ENCODE results near the gene SDHAF2.
"Not testable (repeated sequence)": the region's sequence is repeated elsewhere in the genome, so short reads cannot be mapped to it uniquely, and the experiment has no call there.

The SDHAF2 gene

DNA sequence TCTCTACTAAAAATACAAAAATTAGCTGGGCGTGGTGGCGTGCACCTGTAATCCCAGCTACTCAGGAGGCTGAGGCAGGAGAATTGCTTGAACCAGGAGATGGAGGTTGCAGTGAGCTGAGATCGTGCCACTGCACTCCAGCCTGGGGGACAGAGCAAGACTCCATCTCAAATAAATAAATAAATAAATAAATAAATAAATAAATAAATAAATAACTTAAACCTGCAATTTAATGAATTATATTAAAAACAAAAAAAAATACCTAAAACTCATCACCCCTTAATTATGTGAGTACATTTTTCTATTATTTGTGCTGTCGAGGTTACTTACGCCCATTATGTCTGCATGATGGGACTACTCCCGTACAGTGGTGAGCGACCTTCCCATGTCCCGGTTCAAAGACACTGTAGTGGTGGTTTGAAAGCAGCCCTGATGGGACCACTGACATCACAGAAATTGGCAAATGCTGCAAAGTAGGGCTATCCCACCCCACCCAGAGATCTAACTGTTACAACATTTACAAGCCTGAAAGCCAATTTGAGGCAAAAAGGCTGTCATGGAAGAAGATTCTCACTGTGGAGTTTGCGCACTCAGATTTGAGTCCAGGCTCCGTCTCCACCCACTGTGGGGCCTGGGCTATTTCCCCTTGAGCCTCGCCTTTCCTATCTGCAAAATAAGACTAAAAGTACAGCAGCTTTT lies 49.6 kb downstream of the SDHAF2 start:
- not testable (repeated sequence) for DNase-seq

- no peak for DNase-seq
These were observed 50.5 kb downstream of the SDHAF2 start for GRCh38 chr11:61480261-61480993.

- peak; percentile 90 for DNase-seq
These were observed 51.0 kb downstream of the SDHAF2 start for GRCh38 chr11:61480994-61481335.

DNA sequence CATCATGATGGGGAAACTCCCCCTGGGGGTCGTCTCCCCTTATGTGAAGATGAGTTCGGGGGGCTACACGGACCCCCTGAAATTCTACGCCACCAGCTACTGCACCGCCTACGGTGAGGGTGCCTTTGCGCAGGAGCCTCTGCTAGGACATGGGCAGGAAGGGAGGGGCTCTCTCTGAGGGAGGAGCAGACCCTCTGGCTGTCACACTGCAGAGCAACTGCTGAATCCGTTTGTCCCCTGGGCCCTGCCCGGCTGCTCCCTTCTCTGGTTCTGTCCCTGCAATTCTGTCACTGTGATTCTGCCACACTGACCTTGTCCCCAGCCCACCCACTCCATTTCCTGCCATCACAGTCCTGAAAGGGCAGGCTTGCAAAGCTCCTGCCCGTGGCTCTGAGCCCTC lies 51.9 kb downstream of the SDHAF2 start:
- DNase-seq = no peak

- DNase-seq = no peak
These were observed 52.6 kb downstream of the SDHAF2 start for GRCh38 chr11:61482513-61482912.

GRCh38 chr11:61484541-61484940 lies 54.6 kb downstream of the SDHAF2 start:
- DNase-seq = no peak

- DNase-seq = no peak
These were observed 55.2 kb downstream of the SDHAF2 start for GRCh38 chr11:61485080-61485479.

- DNase-seq = no peak
These were observed 56.2 kb downstream of the SDHAF2 start for GRCh38 chr11:61486011-61486620.

DNA sequence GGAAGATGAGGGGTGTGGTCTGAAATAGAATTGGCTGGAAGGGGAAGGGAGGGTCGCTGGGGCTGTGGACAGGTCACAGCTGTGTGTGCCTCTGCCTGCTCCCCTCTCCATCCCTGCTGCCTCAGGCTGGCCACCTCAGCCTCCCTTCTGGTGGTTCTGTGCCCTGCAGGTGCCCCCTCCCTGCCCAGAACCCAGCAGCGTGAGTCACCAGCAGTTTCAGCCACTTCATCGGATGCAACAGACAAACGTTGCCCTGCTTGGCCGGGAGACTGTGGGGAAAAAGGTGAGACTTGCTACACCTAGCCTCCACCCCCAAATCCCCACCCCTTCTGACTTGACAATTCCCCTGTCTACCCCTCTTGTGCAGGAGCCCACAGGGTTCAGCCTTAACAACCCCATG lies 56.9 kb downstream of the SDHAF2 start:
- no peak for DNase-seq

DNA sequence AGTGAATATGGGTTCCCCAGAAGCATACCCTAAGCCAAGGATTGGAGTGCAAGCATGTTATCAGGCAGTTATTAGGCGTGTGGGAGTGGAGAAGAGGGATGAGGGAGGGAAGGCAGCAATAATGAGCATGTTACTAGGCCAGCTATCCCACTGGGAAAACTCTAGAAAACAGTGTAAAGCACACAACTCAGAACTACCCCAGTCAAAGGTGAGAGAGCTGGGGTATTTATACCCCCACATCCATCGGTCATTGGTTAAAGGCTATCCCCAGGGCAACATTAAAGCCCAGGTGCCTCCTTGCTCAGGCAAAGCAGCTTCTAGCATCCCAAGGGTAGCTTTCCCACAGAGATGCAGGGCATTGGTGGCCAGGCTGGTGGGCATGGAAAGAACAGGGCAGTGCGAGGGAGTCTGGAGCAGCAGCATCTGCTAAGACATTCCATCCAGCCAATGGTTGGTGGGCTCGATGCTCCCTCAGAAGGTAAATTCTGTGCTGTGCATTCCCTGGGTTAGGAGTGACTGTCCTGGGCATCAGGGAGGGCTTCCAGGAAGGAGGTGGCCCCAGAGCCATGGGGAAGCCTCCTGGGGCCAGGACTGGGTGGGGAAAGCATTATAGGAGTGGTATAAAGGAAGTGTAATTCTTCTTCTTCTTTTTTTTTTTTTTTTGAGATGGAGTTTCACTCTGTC lies 57.6 kb downstream of the SDHAF2 start:
- DNase-seq = no peak

- peak; percentile 87 for DNase-seq
These were observed 58.8 kb downstream of the SDHAF2 start for GRCh38 chr11:61488651-61489291.

DNA sequence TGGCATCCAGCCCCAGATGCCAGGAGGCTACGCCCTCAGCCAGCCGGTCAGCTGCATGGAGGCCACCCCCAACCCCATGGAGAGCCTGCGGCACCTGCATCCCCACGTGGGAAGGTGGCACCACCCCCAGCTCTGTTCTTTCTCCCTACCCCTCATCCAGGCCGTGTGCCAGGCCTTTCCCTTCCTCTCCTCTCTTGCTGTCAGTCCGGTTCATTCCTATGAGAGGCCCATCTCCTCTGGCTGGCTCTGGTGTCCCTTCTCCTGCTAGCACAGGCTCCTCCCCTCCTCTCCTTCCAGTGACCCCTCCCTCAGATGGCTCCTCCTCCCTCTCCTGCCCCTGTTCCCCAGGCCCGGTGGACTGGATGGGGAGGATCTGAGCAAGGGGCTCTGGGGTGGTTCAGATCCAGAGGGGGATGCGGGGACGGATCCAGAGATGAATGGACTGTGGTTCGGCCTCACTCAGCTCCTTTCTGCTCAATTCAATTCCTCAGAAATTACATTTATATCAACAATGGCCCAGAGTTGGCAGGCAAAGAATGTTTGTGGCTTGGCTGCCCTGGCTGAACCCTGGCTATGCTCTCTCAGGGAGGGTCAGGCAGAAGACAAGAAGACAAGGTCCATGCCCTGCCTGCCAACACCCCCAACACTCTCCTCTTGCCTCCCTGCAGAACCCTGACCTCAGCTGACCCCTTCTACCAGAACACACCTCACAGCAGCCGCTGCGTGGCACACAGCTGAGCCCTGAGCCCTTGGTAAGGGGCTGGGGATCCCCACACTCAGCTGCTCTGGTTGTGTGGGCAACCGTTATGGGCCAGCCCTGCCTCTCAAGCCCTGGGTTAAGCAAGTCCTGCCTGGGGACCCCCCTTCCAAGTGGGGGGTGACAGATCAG lies 60.2 kb downstream of the SDHAF2 start:
- DNase-seq = peak; percentile 11

DNA sequence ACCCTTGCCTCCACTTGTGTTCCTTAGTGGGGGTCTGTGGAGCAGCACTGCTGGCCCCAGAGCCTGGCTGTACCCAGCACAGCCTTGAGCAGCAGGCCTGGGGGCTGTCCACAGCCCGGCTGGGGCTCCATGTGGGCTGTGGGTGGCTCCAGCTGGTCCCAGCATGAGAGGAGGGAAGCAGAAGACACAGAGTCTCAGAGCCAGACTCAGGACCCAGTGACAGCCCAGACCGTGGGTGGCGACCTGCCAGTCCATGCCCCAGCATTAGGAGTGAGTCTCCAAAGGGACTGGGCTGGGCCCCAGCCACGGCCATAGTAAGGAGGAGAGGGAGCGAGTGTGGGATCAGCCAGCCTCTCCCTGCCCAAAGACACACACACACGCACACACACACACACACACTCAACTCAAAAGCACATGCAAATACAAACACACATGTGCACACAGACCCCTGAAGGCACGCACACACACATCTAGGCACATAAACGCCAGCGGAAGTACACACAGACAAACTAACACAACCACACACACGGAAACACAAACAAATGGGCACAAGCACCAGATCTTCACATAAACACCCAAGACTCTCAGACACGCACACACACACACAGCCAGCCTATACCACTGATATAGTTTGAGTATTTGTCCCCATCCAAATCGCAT lies 61.9 kb downstream of the SDHAF2 start:
- DNase-seq = no peak

DNA sequence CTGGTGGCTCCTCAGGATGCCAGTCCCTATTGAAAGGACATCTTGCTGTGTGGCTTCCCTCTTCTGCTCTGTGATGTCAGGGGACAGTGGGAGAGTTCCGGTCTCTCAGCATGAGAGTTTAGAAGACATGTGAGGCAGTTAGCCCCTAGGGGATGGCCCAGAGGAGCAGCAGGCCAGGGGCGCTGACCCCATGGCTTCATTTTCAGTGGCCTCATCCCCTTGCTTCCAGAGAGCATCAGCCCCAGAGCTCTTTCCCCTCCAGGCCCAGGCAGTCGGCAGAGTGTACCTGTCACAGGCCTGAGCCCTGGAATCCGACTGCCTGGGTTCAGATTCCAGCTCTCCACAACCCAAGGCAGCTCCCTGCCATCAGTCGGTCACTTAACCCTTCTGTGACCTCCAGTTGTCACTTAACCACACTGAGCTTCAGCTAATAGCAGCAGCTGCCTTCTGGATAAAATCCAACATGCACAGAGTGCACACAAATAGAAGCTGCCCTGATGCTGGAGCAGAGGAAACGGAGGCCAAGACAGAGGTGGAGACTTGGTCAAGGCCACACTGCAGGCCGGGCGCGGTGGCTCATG lies 64.5 kb downstream of the SDHAF2 start:
- no peak for DNase-seq

GRCh38 chr11:61495801-61496601 lies 66.1 kb downstream of the SDHAF2 start:
- peak; percentile 72 for DNase-seq
